ENCODE measurements around the gene UBA6.

The UBA6 gene

DNA sequence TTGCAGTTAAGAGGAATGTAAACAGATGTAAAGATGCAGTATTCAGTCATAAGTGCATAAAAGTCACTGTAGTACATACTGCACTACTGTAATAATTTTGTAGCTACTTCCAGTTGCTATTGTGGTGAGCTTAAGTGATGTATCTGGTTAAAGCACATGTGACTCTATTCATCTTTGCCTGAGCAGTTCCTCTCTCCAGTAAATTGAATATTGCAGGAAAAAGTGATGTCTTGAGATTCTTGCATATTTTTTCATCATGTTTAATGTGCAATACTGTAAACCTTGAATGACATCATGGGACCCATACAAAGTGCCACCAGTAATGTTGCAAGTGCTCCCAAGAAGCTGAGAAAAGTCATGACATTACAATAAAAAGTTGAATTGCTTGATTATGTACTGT, 9.6 kb downstream of the UBA6 start:
- H3K4me2 ChIP-seq: no peak overlapping the region
- H3K27ac ChIP-seq: no peak overlapping the region
- H3K4me1 ChIP-seq (ENCODE audit: low read depth, poor library complexity, severe bottlenecking): no peaks in the 10 kb centered on the region
- no peak overlapping the region for H3K4me3 ChIP-seq (IDR thresholded peaks at IDR 0.05; ENCODE audit: insufficient read depth, low read depth, low read length)
- no peaks in the 10 kb centered on the region for H3K79me2 ChIP-seq (ENCODE audit: insufficient read depth, low read depth)
- TF ChIP-seq, protein P1, sequence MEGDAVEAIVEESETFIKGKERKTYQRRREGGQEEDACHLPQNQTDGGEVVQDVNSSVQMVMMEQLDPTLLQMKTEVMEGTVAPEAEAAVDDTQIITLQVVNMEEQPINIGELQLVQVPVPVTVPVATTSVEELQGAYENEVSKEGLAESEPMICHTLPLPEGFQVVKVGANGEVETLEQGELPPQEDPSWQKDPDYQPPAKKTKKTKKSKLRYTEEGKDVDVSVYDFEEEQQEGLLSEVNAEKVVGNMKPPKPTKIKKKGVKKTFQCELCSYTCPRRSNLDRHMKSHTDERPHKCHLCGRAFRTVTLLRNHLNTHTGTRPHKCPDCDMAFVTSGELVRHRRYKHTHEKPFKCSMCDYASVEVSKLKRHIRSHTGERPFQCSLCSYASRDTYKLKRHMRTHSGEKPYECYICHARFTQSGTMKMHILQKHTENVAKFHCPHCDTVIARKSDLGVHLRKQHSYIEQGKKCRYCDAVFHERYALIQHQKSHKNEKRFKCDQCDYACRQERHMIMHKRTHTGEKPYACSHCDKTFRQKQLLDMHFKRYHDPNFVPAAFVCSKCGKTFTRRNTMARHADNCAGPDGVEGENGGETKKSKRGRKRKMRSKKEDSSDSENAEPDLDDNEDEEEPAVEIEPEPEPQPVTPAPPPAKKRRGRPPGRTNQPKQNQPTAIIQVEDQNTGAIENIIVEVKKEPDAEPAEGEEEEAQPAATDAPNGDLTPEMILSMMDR (conservative IDR thresholded peaks at IDR 0.05; ENCODE audit: low read depth, low read length): no peak
- no peaks in the 10 kb centered on the region for H3K27me3 ChIP-seq (ENCODE audit: insufficient read depth, low read depth)
- no peaks in the 10 kb centered on the region for H4K20me1 ChIP-seq (ENCODE audit: insufficient read depth)
- H3K9ac ChIP-seq: no peak overlapping the region
- H3K36me3 ChIP-seq (ENCODE audit: insufficient read depth): no peaks in the 10 kb centered on the region
- H2AFZ ChIP-seq (ENCODE audit: low read depth): no peak overlapping the region

DNA sequence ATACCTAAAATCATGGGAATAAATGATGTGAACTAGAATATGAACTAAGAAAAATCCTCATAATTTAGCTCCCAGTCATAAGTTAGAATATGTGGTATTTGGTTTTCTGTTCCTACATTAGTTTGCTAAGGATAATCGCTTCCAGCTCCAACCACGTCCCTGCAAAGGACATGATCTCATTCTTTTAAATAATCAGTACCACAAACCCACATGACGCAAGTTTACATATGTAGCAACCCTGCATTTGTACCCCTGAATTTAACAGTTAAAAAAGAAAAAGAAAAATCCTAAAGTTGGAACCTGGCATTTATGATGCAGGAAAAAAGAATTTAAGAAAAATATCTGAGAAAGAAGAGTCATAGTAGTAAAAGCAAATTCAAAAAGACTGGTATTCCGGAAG, 13.3 kb downstream of the UBA6 start:
- H3K4me1 ChIP-seq (ENCODE audit: low read depth, poor library complexity, severe bottlenecking): no peaks in the 10 kb centered on the region
- no peak overlapping the region for H3K27ac ChIP-seq
- no peaks in the 10 kb centered on the region for H3K27me3 ChIP-seq (ENCODE audit: insufficient read depth, low read depth)
- H4K20me1 ChIP-seq (ENCODE audit: insufficient read depth): no peaks in the 10 kb centered on the region
- no peaks in the 10 kb centered on the region for H3K79me2 ChIP-seq (ENCODE audit: insufficient read depth, low read depth)
- H3K4me2 ChIP-seq: no peak overlapping the region
- no peaks in the 10 kb centered on the region for H3K36me3 ChIP-seq (ENCODE audit: insufficient read depth)
- no peak overlapping the region for H2AFZ ChIP-seq (ENCODE audit: low read depth)
- no peak overlapping the region for H3K9ac ChIP-seq
- no peak overlapping the region for H3K4me3 ChIP-seq (IDR thresholded peaks at IDR 0.05; ENCODE audit: insufficient read depth, low read depth, low read length)
- TF ChIP-seq, protein P1 (conservative IDR thresholded peaks at IDR 0.05; ENCODE audit: low read depth, low read length): no peak

DNA sequence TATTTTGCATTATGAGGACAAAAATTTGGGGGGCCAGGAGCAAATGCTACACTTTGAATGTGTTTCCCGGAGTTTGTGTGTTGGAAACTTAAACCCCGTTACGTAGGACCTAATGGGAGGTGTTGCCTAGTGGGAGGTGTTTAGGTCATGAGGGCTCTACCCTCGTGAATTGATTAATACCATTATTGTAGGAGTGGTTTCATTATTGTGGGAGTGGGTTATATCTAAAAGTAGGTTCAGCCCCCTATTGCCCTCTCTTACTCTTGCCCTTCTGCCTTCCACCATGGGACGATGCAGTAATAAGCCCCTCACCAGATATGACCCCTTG, 15.5 kb downstream of the UBA6 start:
- H3K9ac ChIP-seq: no peak overlapping the region
- no peak overlapping the region for H3K27ac ChIP-seq
- H4K20me1 ChIP-seq (ENCODE audit: insufficient read depth): no peaks in the 10 kb centered on the region
- H3K4me3 ChIP-seq (IDR thresholded peaks at IDR 0.05; ENCODE audit: insufficient read depth, low read depth, low read length): no peak overlapping the region
- no peaks in the 10 kb centered on the region for H3K79me2 ChIP-seq (ENCODE audit: insufficient read depth, low read depth)
- H3K4me1 ChIP-seq (ENCODE audit: low read depth, poor library complexity, severe bottlenecking): no peaks in the 10 kb centered on the region
- no peak overlapping the region for H2AFZ ChIP-seq (ENCODE audit: low read depth)
- H3K4me2 ChIP-seq: no peak overlapping the region
- TF ChIP-seq, protein P1 (conservative IDR thresholded peaks at IDR 0.05; ENCODE audit: low read depth, low read length): no peak
- H3K27me3 ChIP-seq (ENCODE audit: insufficient read depth, low read depth): no peaks in the 10 kb centered on the region
- H3K36me3 ChIP-seq (ENCODE audit: insufficient read depth): no peaks in the 10 kb centered on the region

DNA sequence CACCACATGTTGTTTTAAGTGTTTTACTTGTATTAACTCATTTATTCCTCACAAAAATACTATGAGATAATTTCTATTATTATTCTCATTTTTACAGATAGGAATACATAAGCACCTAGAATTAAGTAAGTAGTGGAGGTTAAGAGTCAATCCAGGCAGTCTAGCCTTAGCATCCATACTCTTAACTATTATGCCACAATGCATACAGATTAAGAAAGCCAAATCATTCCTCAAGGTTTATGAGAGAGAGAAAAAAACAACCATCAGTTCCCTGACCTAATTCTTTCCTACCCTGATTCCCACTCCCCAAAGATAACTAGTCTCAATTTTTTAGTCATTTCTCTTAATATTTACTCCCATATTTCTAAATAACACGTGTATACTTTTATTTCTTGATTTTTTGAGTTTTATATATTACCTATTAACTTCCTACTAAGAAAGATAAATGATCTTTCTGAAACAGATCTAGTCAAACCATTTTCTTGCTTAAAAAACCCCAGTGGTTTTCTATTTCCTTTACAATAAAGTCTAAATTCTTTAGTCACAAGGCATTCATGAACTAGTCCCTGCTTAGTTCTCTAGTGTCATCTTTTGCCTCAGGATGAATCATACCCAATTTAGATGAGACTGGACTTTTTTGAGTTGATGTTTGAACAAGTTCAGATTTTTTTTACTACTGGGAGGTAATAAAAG, 16.0 kb downstream of the UBA6 start:
- no peak overlapping the region for H2AFZ ChIP-seq (ENCODE audit: low read depth)
- H3K4me3 ChIP-seq (IDR thresholded peaks at IDR 0.05; ENCODE audit: insufficient read depth, low read depth, low read length): no peak overlapping the region
- H4K20me1 ChIP-seq (ENCODE audit: insufficient read depth): no peaks in the 10 kb centered on the region
- no peaks in the 10 kb centered on the region for H3K4me1 ChIP-seq (ENCODE audit: low read depth, poor library complexity, severe bottlenecking)
- TF ChIP-seq, protein P1 (conservative IDR thresholded peaks at IDR 0.05; ENCODE audit: low read depth, low read length): no peak
- H3K79me2 ChIP-seq (ENCODE audit: insufficient read depth, low read depth): no peaks in the 10 kb centered on the region
- no peak overlapping the region for H3K27ac ChIP-seq
- no peak overlapping the region for H3K9ac ChIP-seq
- H3K36me3 ChIP-seq (ENCODE audit: insufficient read depth): no peaks in the 10 kb centered on the region
- H3K4me2 ChIP-seq: no peak overlapping the region
- H3K27me3 ChIP-seq (ENCODE audit: insufficient read depth, low read depth): no peaks in the 10 kb centered on the region

Measured in KMS-11 (cell line).